AG09309 (cell line): ENCODE measurements around the gene RNF145.

Experiments used
- DNase-seq: peaks from one replicate; pipeline ENCODE4 v3.0.0-alpha.2; 2010; ENCODE audit warnings: low read depth
- H3K4me3 ChIP-seq: 2 replicates; pipeline ENCODE4 v1.5.1; 2011; ENCODE audit warnings: mild to moderate bottlenecking, low read depth, low read length, moderate library complexity; ENCODE audit not compliant: control insufficient read depth
- CTCF ChIP-seq: IDR thresholded peaks from 2 replicates; pipeline ENCODE4 v1.5.1; 2011; ENCODE audit warnings: mild to moderate bottlenecking, low read depth, low read length, inconsistent platforms; ENCODE audit not compliant: insufficient read depth, control insufficient read depth; ENCODE audit errors: missing control alignments

RNF145 gene

GRCh38 chr5:159198063-159199036 is 11.0 kb downstream of the RNF145 start:
- DNase-seq = no peak
- no peak overlapping the region for H3K4me3 ChIP-seq
- no peak for TF ChIP-seq CTCF

GRCh38 chr5:159195775-159196174 is 13.6 kb downstream of the RNF145 start:
- no peak for TF ChIP-seq CTCF
- no peak for DNase-seq
- H3K4me3 ChIP-seq = no peak overlapping the region

- TF ChIP-seq CTCF = no peak
- DNase-seq = no peak
- no peak overlapping the region for H3K4me3 ChIP-seq
Observed at GRCh38 chr5:159190170-159190569, 19.2 kb downstream of the RNF145 start.

GRCh38 chr5:159189310-159189709 is 20.0 kb downstream of the RNF145 start:
- no peak overlapping the region for H3K4me3 ChIP-seq
- TF ChIP-seq CTCF = no peak
- no peak for DNase-seq

GRCh38 chr5:159187719-159188118 is 21.6 kb downstream of the RNF145 start:
- H3K4me3 ChIP-seq = no peak overlapping the region
- DNase-seq = no peak
- TF ChIP-seq CTCF = no peak

GRCh38 chr5:159186319-159186718 is 23.0 kb downstream of the RNF145 start:
- H3K4me3 ChIP-seq = no peak overlapping the region
- TF ChIP-seq CTCF = no peak
- no peak for DNase-seq
